NCI-H345 treated with DMSO at 0.1 percent for 48 hours (cell line): ENCODE data around the gene SEMA3C.

ENCODE experiments used
- DNase-seq: peaks from one replicate; lab custom pipeline; 2025; ENCODE audit not compliant: unreplicated experiment; lab: John Stamatoyannopoulos, UW

The SEMA3C gene

DNA sequence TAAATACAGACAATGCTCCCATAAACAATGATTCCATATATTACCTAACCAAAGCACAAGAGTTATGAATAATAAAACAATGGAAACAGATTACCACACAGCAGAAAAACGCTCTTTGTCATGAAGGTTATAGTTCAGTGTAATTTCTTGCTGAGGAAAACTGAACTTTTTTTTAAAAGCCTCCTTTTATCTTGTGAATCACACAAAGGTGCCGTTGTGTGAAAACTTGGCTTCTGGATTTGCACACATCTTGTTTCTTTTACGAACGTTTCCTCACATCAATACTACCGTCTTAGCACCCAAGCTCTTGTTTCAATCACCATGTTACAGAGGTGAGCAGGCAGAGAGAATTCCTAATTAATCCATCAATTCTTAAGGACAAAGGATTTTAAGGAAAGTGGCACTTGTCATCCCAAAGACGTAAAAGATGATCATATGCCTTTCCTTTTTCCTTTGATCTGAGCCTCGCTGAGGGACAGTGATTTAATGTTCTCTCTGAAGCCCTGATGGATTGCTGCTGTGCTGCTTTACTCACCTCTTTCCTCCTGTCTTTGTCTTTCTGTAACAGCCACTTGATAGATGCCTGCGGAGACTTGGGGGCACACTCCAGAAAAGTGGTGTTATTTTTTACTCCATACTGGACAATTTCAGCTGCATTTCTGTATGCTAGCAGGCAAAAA, 170.3 kb downstream of the SEMA3C start:
- no peak for DNase-seq

DNA sequence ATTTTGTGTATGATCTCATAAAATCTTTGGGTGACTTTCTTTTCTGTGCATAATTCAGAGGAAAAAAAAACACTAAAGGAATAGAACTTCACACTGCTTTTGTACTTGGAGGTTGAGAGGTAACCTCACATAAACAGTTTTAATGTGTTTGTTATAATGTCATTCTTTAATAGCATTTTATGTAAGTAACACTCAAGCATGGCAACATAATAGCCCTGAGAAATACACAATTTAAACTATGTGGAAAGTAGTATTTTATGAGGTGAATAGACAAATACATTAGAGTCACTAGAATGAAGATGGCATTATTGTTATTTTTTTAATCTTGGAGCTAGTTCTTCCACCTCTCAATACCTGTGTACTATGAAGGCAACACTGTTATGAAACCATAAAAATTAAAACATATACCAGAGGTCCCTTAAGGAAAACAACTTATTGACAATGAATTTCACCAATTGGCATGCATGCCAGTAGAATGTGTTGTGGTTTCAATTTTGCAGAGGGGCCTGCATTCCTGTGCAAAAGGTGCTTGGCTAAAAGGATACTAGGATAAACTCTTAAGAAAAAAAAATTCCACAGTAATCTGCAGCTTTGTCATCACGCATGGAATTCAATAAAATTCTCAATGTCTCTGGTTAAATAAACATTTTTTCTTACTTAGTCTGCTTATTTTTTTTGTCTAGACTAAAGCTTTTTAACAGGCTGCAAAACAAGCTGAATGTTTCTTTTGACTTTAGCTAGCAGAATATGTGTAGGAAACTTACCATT, 177.9 kb downstream of the SEMA3C start:
- no peak for DNase-seq

DNA sequence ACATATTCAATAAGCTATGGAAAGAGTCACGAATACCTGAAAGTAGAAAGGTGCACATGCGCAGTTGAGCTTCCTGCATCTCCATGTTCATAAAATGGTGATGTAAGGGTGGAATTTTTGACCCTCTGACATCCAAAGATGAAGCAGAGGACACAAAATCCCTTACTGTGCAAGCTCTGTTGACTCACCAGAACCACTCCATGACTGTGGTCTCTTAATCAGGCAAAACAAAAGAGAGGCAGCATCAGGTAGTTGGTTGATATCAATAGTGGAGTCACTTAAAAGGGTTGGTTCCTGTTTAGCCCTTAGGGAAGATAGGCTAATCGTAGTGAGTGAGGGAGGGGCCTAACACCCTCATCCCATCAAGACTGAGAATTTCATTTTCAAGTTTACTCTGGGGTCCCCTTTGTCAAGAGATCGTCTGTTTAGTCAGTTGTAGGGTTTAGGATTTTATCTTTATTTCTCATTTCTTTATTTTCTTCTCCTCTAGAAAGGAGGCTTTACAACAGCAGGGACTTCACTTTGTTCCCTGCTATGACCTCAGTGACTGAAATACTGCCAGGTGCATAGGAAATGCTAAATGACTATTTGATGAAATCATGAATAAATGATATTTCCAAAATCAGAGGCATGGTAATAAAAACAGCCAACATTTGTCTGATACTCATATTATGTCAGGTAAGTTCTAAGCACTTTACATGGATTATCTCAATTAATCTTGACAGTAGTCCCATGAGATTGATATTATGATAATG, 182.3 kb downstream of the SEMA3C start:
- no peak for DNase-seq

DNA sequence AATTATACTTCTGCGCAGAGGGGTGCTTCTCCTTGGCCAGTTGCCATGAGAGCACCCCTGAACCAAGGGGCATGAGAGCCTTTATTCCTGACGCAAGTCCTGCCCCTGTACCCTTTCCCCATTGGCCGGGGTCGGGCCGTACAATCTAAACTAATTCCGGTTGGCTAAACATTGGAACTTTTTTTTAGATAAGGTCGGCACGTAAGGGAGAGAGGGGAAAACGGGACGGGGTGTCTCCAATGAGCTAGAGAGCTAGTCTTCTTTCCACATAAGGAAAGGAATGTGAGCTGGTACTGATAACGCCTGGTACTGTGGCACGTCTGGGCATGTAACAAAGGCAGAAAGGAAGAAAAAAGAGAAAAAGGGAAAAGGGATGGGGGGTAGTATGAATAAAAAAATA, 183.5 kb downstream of the SEMA3C start:
- DNase-seq, result no peak

DNA sequence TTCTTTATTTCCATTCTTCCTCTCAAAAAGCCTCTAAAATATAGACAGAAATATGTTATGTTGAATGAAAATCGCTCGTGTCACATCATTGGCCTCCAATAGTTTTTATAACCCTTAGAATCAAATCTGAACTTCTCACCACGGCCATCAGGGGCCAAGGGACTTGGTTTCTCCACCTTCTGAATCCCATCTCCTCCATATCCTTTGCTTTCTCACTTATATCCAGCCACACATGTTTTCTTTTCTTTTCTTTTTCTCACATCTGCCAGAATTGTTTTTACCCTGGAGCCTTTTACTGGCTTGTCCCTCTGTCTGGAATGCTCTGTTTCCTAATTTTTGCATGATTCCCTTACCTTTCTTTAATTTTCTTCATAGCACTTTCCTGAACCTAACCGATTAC, 184.8 kb downstream of the SEMA3C start:
- DNase-seq, result no peak

DNA sequence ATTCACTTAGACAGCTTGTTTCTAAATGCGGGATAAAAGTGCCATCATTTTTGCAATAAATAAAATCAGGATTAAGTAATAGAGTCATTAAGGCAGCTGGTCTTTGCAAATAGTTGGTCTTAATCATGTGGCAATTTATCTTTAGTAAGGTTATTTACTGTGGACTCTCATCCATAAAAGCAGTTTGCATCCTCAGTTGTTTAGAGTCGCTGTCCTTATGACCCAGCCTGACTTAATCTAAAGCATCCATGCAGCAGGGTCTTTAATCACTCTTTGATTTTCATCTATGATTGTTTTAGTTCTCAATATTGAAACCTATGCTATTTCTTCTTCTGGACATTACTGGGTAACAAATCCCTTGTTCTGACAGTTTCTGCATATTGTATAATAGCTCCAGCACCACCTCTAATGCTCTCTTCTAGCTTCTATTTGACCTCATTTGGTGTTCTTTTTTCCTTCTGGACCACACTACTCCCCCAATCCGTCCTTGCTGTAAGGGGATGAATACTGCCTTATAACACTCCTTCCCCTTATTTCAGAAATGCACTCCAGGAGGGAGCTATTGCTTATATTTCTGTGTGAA, 185.4 kb downstream of the SEMA3C start:
- no peak for DNase-seq

DNA sequence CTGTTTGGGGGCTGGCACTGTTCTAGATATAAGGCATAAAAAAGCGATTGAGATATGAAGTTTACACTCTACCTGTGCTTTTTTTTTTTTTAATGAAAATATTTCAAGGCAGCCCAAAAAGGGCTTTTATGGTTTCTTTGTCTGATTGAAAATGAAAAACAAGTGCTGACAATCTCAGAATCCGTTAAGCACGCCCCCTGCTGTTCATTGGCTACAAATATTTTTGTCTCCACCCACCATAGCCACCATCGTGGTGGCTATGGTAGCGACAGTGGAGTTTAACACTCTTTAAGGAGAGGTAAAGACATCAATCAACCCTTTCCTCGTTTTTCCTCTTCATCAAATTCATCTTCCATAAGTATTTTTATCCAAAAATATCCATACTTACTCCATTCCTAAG, 186.2 kb downstream of the SEMA3C start:
- no peak for DNase-seq

DNA sequence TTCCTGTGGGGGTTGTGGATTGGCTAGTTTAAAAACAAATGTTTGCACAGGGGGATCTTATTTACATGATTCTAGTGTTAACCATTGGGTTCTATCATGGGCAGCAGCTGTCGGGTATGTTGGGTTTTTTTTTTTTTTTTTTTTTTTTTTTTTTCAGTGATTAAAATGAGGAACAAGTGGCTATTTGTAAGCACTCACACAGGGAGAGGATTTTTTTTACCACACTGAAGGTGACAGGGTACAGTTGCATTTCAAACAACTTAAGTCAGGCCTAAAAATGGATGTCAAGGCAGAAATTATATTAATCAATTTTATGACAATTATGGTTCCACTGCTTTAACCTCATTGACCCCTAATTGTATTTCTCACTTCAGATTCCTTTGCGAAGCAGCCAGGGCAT, 187.6 kb downstream of the SEMA3C start:
- DNase-seq, result no peak

DNA sequence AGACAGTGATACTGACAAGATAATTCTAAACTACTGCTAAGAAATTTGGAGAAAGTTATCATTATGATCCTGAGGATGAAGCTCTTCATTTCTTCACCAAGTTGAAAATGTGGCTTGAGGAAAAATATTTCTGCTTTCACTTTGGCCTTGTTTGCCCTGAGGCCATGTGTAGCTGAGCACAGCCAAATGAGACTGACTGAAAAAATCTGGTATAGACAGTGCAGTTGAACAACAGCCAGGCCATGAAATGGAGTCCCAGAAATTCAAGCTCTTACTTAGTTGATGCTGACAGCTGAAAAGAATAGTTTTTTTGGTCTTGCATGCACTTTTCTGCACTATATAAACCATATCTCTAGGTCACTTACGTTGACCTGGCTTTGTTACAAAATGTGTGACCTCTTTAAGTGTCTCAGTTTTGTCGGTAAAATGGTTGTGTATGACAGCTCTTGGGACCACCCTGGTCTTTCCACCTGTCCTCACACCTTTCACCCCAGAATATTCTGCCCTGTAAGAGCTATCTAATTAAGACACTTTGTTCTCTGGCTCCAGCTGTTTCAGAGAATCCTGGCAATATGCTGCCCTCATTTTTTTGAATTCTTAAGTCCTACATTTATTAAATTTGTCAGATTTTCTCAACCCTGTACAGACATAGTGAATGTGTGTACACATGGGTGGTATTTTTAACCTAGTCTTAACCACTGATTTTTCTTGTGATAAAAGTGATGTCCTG, 189.1 kb downstream of the SEMA3C start:
- no peak for DNase-seq

DNA sequence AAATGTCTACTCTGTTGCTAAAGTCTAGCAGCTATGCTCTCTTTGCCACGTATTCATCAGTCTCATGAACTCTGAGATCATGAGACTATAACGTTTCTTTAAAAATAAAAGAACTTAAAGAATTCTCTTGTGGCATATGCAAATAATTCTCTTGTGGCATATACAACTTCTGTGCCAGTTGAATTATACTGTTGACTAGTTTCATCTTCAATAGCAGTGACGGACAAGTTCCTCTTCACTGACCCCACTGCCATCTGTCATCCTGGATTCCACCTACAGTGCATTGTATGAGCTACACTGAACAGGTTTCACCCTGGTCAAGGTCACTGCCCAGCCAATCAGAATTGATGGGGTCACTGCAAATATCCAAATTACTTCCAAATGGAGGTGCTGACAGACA, 192.2 kb downstream of the SEMA3C start:
- no peak for DNase-seq

DNA sequence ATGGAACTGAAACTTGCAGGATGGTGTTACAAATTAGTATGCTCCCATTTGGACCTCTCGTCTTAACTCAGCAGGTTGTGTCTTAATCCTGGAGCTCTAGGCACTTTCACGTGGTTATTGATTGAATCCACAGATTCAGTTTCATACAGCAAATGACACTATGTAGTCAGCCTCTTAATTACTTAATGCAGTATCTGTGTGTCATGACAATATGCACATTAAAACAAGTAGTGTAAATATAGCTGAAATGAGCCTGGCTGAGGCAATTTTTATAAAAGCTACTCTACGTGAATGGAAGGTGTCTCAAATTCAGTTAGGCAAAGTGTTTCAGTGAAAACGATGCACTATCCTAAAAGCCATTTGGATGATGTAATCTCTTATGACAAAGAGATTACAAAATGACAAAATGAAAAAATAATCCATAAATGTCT, 193.7 kb downstream of the SEMA3C start:
- DNase-seq, result no peak

DNA sequence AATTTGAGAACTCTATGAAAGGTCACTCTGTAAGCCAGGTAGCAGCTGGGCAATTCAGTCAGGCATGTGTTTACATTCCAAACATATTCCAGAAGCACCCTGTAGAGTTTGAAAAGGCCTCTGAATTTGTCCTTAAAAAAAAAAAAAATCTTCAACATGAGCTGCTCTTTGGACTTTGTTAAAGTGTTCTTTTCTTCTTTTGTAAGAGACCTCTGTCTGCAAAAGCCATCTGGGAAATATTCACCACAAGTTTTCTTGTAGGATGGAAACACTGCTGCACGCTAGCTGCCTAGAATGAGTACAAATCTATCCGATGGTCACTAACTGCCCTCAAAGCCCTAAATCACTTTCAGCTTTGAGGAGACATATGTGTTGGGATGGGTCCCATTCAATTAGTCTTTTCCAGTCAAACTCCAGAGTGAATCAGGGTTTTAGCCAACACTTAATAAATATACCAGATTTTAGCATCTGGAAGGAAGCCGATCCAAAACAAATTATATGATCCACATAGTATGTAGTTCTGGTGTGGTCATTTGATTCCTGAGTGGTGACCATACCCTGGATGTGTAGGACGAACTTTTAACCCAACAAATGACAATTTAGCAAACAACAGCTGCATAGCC, 194.5 kb downstream of the SEMA3C start:
- DNase-seq, result no peak

DNA sequence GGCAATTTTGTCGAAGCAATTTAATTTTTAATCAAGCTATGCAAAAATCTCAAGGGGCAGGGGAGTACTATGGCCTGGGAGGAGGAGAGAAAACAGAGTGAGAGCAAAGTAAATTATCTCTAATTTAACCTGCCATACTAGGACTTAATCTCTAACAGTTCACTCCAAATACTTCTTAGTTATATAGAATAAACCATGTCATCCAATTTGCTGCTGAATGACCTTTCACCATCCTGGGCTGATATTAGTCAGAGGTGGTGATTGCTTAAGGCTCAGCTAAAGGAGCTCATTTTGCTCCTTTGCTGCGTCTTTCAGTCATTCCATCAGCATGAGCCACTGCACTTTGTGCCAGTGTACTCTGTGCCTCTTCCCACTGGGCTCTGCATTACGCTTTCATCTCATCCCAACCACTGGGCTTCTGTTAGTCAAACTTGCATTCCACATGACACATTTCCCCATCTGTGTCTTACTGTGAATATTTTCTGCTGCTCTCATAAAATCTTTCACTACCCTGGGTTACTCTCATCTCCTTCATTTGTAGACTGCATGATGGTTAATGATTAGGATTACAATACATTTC, 196.1 kb downstream of the SEMA3C start:
- no peak for DNase-seq

DNA sequence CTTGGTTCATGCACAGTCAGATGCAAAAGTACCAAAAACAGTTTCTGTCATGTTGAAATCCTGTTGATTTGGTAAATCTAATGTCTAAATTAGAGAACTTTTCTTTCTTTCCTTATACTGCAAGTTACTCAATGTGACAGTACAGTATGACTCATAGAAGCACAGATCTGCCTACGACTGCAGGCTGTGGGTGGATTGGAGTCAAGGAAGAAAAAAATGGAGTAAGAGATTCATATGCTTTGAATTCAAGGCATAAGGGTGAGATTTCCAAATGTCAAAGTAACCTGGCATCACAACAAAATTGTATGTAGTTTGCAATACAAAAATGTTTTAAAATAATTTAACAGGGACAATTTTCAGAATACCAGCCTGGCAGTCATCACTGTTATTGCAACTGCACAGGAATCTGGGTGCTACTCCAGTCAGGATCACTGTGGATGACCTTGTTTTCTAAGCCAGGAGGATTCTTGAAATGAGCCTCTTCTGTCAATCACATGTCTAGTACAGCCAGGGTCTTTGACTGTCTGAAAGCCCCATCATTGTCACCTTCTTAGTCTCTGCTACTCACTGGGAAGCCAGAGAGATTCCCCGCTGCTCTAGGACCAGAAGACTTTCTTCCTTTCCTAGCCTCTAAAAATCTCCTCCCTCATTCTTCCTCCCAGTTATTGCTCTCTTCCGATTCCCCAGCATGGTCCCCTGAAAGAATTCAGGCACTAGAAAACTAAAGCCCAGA, 196.8 kb downstream of the SEMA3C start:
- DNase-seq, result no peak

DNA sequence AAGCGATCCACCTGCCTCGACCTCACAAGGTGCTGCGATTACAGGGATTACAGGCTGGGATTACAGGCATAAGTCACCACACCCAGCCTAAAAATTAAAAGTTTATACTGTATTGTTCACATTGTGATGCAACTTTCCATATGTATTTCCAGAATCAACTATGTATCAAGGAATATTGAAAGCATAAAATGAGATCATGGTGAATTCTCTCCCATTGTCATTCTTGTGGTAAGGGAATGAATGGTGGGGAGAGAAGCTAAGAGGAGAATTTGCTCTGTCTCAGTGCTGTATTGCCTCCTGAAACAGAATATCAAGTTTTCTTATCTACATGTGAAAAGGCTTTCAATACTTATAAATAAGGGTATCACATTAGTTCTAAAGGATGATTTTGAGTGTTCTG, 198.7 kb downstream of the SEMA3C start:
- DNase-seq, result no peak

DNA sequence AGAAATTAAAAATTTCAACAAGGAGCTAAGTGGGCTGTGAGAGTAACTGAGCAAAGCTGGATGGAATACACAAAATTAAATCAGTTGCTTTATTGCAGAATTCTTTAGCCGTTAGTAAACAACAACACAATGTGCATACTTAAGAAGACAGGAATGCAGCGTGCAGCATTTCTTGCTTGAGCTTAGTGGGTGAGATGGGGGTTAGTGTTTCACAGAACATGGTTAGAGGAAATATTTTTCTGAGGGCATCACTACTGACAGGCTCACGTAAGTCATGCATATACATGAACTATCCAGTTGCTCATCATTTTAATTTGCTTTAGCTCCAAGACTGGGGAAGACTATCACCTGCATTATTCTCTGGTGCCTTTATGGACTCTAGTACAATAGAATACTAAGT, 199.6 kb downstream of the SEMA3C start:
- no peak for DNase-seq

DNA sequence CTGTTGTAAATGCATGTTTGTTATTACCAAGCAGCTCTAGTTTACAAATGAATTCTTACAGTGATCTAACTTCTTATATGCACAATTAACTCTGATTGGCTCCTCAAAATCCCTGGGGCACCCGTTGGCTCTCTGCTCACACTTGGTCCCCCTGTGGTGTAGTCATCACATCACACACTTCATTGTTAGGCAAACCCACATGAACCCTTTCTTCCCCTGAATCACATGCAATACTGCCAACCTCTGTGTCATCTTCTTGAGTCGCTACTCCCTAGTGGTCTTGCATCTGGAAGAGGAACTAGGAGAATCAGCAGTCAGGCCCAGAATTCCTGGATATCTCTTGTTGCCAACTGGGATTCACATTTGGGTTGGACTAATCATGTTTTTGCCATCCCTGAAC, 207.3 kb downstream of the SEMA3C start:
- no peak for DNase-seq

DNA sequence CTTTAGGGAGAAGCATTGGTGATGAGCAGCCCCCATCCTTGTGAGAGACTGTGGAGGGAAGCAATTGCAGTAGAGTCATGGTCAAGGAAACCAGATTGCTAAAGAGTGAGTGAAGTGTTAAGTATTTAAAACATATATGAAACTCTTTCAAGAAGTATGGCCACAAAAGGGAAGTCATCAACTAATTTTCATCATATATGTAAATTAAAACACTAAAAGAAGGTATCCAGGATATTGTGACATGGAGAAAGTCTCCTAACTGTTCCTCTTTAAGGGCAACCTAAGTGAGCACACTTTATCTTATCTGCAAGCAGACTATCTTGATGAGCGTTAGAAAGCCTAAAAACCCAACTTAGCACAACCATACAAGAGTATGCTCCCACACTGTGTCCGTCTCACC, 210.7 kb downstream of the SEMA3C start:
- no peak for DNase-seq

DNA sequence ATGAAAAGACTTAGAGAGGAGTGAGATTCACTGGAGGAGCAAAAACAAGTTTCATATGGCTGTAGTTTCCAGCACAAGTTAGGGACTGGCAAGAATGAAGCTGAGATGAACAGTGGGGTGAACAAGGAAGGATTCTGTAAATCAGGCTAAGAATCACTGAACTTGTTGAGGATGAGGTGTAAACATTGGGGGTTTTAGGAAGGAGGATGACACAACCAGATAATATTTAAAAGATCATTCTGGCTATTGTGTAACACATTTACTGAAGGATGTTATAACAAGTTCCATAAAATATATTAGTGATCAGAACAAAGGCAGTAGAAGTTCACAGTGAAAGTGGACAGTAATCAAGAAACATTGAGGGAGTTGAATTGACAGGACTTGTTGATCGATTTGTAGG, 211.5 kb downstream of the SEMA3C start:
- DNase-seq, result no peak
